ENCODE data around the gene DRAM1. TPM values are rescaled to one million over a fixed set of nuclear protein-coding genes. Genes with fewer than 3 reads are reported as not detected.

Gene DRAM1
- total and polyA plus RNA-seq, 5 donors from 2014 or later: 2.6 to 4.7 (median 3.5) TPM

DNA sequence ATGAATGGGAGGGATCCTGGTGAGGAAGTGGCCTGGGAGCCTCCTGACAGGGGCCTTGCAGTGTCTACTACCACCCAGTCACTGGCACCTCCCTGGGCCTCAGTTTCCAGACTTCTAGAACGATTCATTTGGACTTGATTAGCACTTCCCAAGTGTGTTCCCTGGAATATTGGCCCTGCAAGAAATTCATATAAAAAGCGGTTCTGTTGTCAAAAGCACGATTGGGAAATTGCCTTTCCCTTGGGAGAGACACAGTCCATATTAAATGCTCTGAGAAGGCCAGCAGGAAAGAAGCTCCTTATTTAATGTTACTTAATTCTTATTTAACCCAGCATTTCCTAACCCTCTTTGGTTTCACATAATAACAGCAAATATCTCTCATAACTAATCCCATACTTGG, 61.9 kb downstream of the DRAM1 start:
- Mint-ChIP-seq H3K9me3 (no peaks in the 10 kb centered on the region), H3K27ac (no peak overlapping the region), H3K27me3 (peaks cover 12% of the 10 kb centered on the region), H3K36me3 (no peaks in the 10 kb centered on the region), H3K4me1 (peaks cover 0 to 7% (median 0%) of the 10 kb centered on the region in 4 donors), H3K4me3 (no peak overlapping the region)
- DNase-seq (no peak), ATAC-seq (ENCODE audit: low read depth in 2 of 2) (no peak)
- Histone ChIP-seq H3K4me3 (ENCODE audit: low read depth, low read length) (no peak overlapping the region), H3K9me3 (ENCODE audit: control insufficient read depth in 2 of 2, low read length in 2 of 2) (no peaks in the 10 kb centered on the region), H3K27ac (ENCODE audit: insufficient read depth, low read length, poor library complexity, severe bottlenecking) (no peak overlapping the region), H3K4me1 (ENCODE audit: control insufficient read depth, insufficient read depth, low read length, poor library complexity, severe bottlenecking) (peaks cover 3% of the 10 kb centered on the region), H3K36me3 (ENCODE audit: control insufficient read depth, insufficient read depth, low read length) (no peaks in the 10 kb centered on the region), H3K27me3 (ENCODE audit: control insufficient read depth, insufficient read depth, low read length) (no peaks in the 10 kb centered on the region)

- Mint-ChIP-seq H3K4me1 (peaks cover 0 to 7% (median 0%) of the 10 kb centered on the region in 4 donors), H3K9me3 (no peaks in the 10 kb centered on the region), H3K27ac (no peak overlapping the region), H3K4me3 (no peak overlapping the region), H3K27me3 (peaks cover 12% of the 10 kb centered on the region), H3K36me3 (no peaks in the 10 kb centered on the region)
- Histone ChIP-seq H3K4me1 (ENCODE audit: control insufficient read depth, insufficient read depth, low read length, poor library complexity, severe bottlenecking) (peaks cover 3% of the 10 kb centered on the region), H3K36me3 (ENCODE audit: control insufficient read depth, insufficient read depth, low read length) (no peaks in the 10 kb centered on the region), H3K9me3 (ENCODE audit: control insufficient read depth in 2 of 2, low read length in 2 of 2) (no peaks in the 10 kb centered on the region), H3K27me3 (ENCODE audit: control insufficient read depth, insufficient read depth, low read length) (no peaks in the 10 kb centered on the region), H3K27ac (ENCODE audit: insufficient read depth, low read length, poor library complexity, severe bottlenecking) (no peak overlapping the region), H3K4me3 (ENCODE audit: low read depth, low read length) (no peak overlapping the region)
- DNase-seq (peak; percentile 17 to 82 (median 61)), ATAC-seq (ENCODE audit: low read depth in 2 of 2) (peak; percentile 54 to 67)
Observed at GRCh38 chr12:101939856-101940265, 62.5 kb downstream of the DRAM1 start.

GRCh38 chr12:101940400-101940950, 63.1 kb downstream of the DRAM1 start:
- Mint-ChIP-seq H3K4me1 (peaks cover 0 to 7% (median 0%) of the 10 kb centered on the region in 4 donors), H3K36me3 (no peaks in the 10 kb centered on the region), H3K9me3 (no peaks in the 10 kb centered on the region), H3K27ac (peak overlapping the region in 1 of 3 donors; percentile 11), H3K27me3 (peaks cover 12% of the 10 kb centered on the region), H3K4me3 (no peak overlapping the region)
- Histone ChIP-seq H3K27me3 (ENCODE audit: control insufficient read depth, insufficient read depth, low read length) (no peaks in the 10 kb centered on the region), H3K27ac (ENCODE audit: insufficient read depth, low read length, poor library complexity, severe bottlenecking) (no peak overlapping the region), H3K4me3 (ENCODE audit: low read depth, low read length) (no peak overlapping the region), H3K9me3 (ENCODE audit: control insufficient read depth in 2 of 2, low read length in 2 of 2) (no peaks in the 10 kb centered on the region), H3K36me3 (ENCODE audit: control insufficient read depth, insufficient read depth, low read length) (no peaks in the 10 kb centered on the region), H3K4me1 (ENCODE audit: control insufficient read depth, insufficient read depth, low read length, poor library complexity, severe bottlenecking) (peaks cover 3% of the 10 kb centered on the region)
- no peak for ATAC-seq (ENCODE audit: low read depth in 2 of 2)
- no peak for DNase-seq

DNA sequence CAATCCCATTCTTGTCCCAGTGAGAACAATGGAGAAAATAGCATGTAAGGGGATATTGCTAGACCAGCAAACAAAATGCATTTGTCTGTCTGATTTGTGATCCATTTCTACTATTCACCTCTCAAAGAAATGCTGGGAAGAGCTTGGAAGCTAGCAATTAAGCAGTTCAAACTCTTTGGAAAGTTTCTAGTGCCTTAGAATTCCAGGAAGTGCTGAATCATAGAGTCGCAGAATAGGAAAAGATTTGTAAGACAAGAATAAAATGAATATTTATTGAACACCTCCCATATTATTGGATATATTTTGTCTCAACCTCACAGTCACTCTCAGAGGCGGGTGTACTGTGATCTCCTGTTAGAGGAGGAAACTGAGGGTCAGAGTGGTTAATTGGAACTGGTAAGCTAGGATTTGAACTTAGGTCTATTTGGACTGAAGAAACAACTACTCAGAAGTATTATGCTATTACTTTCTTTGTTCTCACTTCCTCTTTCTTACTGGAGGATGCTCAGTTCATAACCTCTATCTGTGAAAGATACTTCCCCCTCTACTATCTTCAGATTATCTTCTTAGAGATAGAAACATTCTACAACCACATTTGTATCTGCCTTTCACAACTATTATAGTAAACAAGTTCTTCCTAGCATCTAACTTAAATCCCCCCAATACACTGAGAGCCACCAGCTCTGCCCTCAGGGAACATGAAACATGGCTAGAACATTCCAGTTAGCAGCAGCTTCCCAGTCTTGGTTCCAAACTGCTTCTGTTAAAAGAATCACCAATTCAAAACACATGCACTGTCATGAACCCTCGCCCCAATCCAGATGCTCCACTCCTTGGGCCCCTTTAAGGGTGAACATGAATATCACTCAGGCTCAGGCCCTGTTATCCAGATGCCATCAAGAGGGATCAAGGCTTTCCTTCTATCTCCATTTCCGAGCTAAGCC, 64.2 kb downstream of the DRAM1 start:
- Histone ChIP-seq H3K36me3 (ENCODE audit: control insufficient read depth, insufficient read depth, low read length) (no peaks in the 10 kb centered on the region), H3K27me3 (ENCODE audit: control insufficient read depth, insufficient read depth, low read length) (no peaks in the 10 kb centered on the region), H3K27ac (ENCODE audit: insufficient read depth, low read length, poor library complexity, severe bottlenecking) (no peak overlapping the region), H3K4me1 (ENCODE audit: control insufficient read depth, insufficient read depth, low read length, poor library complexity, severe bottlenecking) (peaks cover 3% of the 10 kb centered on the region), H3K9me3 (ENCODE audit: control insufficient read depth in 2 of 2, low read length in 2 of 2) (no peaks in the 10 kb centered on the region), H3K4me3 (ENCODE audit: low read depth, low read length) (no peak overlapping the region)
- ATAC-seq (ENCODE audit: low read depth in 2 of 2): peak in 1 of 2 donors; percentile 22
- H3K4me1 Mint-ChIP-seq: peaks cover 0 to 4% (median 0%) of the 10 kb centered on the region in 4 donors
- H3K9me3 Mint-ChIP-seq: no peaks in the 10 kb centered on the region
- H3K27me3 Mint-ChIP-seq: peaks cover 12% of the 10 kb centered on the region
- DNase-seq: no peak
- H3K36me3 Mint-ChIP-seq: no peaks in the 10 kb centered on the region
- H3K4me3 Mint-ChIP-seq: no peak overlapping the region
- H3K27ac Mint-ChIP-seq: no peak overlapping the region

- Mint-ChIP-seq H3K4me3 (no peak overlapping the region), H3K27ac (no peak overlapping the region)
- H3K9me3 ChIP-seq (ENCODE audit: control insufficient read depth in 2 of 2, low read length in 2 of 2): no peaks in the 10 kb centered on the region
Observed at GRCh38 chr12:101942250-101942605, 64.8 kb downstream of the DRAM1 start.

DNA sequence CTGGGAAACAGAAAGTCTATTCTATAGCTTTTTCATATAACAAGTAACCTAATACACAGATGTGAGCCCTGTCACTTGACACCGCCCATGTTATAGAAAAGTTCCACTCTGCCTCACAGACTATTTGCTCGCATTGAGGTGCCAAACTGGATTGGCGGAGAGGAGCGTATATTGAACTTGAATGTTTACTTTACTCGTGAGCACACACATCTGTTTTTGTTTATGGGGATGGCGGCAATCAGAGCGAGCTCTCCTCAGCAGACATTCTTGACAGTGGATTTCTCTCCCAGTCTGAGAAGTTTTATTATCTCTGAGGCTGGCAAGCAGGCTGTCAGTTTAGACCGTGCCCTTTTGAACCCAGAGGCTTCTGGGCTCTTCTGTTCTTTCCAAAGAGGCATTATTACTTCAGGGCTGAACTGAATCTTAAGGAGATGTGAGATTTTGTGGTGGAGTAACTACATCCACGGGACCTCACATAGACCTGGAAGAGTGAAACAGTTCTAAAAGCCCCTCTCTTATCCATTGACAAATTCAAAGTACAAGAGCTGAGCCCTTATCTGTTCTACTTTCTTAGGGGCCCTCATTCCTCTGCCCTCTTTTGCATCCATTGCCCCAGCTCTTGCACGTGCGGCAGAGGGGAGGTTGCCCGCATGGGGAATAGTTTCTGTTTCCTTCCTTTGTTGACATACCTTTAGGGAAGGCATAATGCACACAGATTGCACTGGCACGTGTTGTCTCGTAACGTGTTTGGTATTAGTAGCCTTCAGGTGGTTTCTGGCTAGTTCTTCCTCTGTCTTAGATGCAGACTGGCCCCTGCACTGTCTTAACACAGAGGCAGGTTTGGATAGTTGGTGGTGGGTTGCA, 68.2 kb downstream of the DRAM1 start:
- Histone ChIP-seq H3K27ac (ENCODE audit: insufficient read depth, low read length, poor library complexity, severe bottlenecking) (no peak overlapping the region), H3K4me1 (ENCODE audit: control insufficient read depth, insufficient read depth, low read length, poor library complexity, severe bottlenecking) (no peaks in the 10 kb centered on the region), H3K27me3 (ENCODE audit: control insufficient read depth, insufficient read depth, low read length) (no peaks in the 10 kb centered on the region), H3K36me3 (ENCODE audit: control insufficient read depth, insufficient read depth, low read length) (no peaks in the 10 kb centered on the region), H3K9me3 (ENCODE audit: control insufficient read depth in 2 of 2, low read length in 2 of 2) (no peaks in the 10 kb centered on the region), H3K4me3 (ENCODE audit: low read depth, low read length) (no peak overlapping the region)
- Mint-ChIP-seq H3K4me1 (peaks cover 0 to 2% (median 0%) of the 10 kb centered on the region in 4 donors), H3K27ac (no peak overlapping the region), H3K36me3 (no peaks in the 10 kb centered on the region), H3K4me3 (no peak overlapping the region), H3K9me3 (no peaks in the 10 kb centered on the region), H3K27me3 (no peaks in the 10 kb centered on the region)
- DNase-seq (no peak), ATAC-seq (ENCODE audit: low read depth in 2 of 2) (no peak)

More at GRCh38 chr12:101942250-101942605, 64.8 kb downstream of the DRAM1 start:
- Histone ChIP-seq H3K4me1 (ENCODE audit: control insufficient read depth, insufficient read depth, low read length, poor library complexity, severe bottlenecking) (peaks cover 3% of the 10 kb centered on the region), H3K27me3 (ENCODE audit: control insufficient read depth, insufficient read depth, low read length) (no peaks in the 10 kb centered on the region), H3K36me3 (ENCODE audit: control insufficient read depth, insufficient read depth, low read length) (no peaks in the 10 kb centered on the region), H3K4me3 (ENCODE audit: low read depth, low read length) (no peak overlapping the region), H3K27ac (ENCODE audit: insufficient read depth, low read length, poor library complexity, severe bottlenecking) (no peak overlapping the region)
- H3K9me3 Mint-ChIP-seq: no peaks in the 10 kb centered on the region
- peaks cover 12% of the 10 kb centered on the region for H3K27me3 Mint-ChIP-seq
- no peaks in the 10 kb centered on the region for H3K4me1 Mint-ChIP-seq
- no peak for ATAC-seq (ENCODE audit: low read depth in 2 of 2)
- no peaks in the 10 kb centered on the region for H3K36me3 Mint-ChIP-seq
- no peak for DNase-seq

DNA sequence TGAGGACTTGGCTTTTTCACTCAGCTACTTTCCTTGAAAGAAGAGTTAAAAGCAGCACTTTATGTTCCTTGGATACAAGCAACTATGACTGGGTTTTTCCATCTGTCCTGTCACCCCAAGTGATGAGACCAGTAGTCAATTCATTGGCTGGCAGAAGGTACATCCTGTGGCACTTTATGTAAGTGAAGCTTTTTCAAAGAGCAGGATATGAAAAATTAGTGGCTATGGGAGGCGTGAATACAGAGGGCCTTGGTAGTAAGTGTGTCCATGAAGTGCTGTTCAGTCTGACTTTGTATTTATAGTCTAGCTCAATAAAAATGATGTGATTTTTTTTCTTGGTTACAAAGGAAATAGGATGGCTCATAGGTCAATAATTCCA, 68.8 kb downstream of the DRAM1 start:
- Histone ChIP-seq H3K27me3 (ENCODE audit: control insufficient read depth, insufficient read depth, low read length) (no peaks in the 10 kb centered on the region), H3K4me1 (ENCODE audit: control insufficient read depth, insufficient read depth, low read length, poor library complexity, severe bottlenecking) (no peaks in the 10 kb centered on the region), H3K36me3 (ENCODE audit: control insufficient read depth, insufficient read depth, low read length) (no peaks in the 10 kb centered on the region), H3K4me3 (ENCODE audit: low read depth, low read length) (no peak overlapping the region), H3K9me3 (ENCODE audit: control insufficient read depth in 2 of 2, low read length in 2 of 2) (no peaks in the 10 kb centered on the region), H3K27ac (ENCODE audit: insufficient read depth, low read length, poor library complexity, severe bottlenecking) (no peak overlapping the region)
- Mint-ChIP-seq H3K27ac (no peak overlapping the region), H3K4me1 (peaks cover 0 to 2% (median 0%) of the 10 kb centered on the region in 4 donors), H3K36me3 (no peaks in the 10 kb centered on the region), H3K9me3 (no peaks in the 10 kb centered on the region), H3K27me3 (no peaks in the 10 kb centered on the region), H3K4me3 (no peak overlapping the region)
- ATAC-seq (ENCODE audit: low read depth in 2 of 2) (no peak), DNase-seq (peak in 1 of 3 donors; percentile 33)

All from CD4-positive, CD25-positive, alpha-beta regulatory T cell (primary cell).